Measurements from ENCODE around the gene CUX1. TPM values are rescaled to one million over a fixed set of nuclear protein-coding genes. Genes with fewer than 3 reads are reported as not detected.

CUX1 gene
- total and polyA plus RNA-seq, 10 of the 15 experiments (the other 5 are each of a cell fraction or from before 2014, with no cell fraction given): 6.1 to 48.6 (median 25.9) TPM

DNA sequence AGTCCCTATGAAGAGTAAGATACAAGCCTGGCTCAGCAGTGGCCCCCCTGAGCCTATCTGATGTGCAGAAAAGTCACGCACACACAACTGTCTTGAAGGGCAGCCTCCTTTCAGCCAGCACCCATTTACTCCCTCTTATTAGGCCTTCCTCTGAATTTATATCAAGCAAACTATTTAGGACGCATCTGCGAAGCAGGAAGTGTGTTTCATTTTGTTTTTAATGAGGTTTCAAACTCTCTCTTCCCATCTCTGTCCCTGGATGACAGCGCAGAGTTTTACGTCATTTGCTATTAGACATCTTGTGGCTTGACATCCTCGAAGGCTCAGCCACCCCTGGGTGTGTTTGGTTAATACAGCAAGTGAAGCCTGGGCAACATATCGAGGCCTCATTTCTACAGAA, 79.5 kb downstream of the CUX1 start:
- TF ChIP-seq SIN3A (IDR thresholded peaks at IDR 0.05; ENCODE audit: low read depth, low read length) (no peak), RB1 (IDR thresholded peaks at IDR 0.05; ENCODE audit: borderline replicate concordance) (no peak), MYC (IDR thresholded peaks at IDR 0.05; ENCODE audit: insufficient read depth, insufficient read length, insufficient replicate concordance, low read length, severe bottlenecking) (no peak), HDAC2 (IDR thresholded peaks at IDR 0.05) (no peak)

DNA sequence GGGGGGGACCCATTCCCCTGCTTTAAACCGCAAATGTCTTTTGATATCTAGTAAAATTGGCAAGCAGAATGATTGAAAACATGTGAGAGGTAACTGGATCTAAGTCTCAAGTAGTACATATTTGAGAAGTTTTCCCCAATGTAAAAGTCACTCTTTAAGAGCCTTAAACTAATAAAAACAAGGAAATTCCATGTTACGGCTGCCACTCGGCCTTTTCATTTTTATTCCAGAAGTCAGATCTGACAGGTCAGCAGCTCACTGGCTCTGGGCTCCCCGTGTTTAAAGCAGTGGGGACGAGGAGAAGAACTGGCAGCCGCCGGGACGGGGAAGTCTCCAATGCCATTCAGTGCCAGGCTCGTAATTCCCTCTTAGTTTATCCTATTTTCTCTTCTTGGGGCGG, 80.7 kb downstream of the CUX1 start:
- H3K27ac ChIP-seq (ENCODE audit: control insufficient read depth, insufficient read depth): no peak overlapping the region
- in situ Hi-C loops (cut with MboI): no loop called here
- ChIA-PET CTCF (interaction anchor here (1.4 kb wide), 1 partner anchor 17 kb away, joined by 4 read pairs; no protein-coding TSS in a partner anchor), RAD21 (ENCODE audit: unreplicated experiment) (interaction anchor here (0.7 to 1.1 kb wide), 3 partner anchors 35 to 218 kb away, joined by 3 to 4 read pairs (median 4); no protein-coding TSS in a partner anchor), POLR2A (interaction anchor here (0.7 kb wide), 1 partner anchor 22 kb away, joined by 5 read pairs; no protein-coding TSS in a partner anchor), SMC1A (ENCODE audit: uncharacterized antibody, unreplicated experiment) (interaction anchor here (0.6 kb wide), 1 partner anchor 87 kb away, joined by 3 read pairs; no protein-coding TSS in a partner anchor)
- H2AFZ ChIP-seq (ENCODE audit: control insufficient read depth, low read depth, low read length): no peak overlapping the region
- no peaks in the 10 kb centered on the region for H3K9me3 ChIP-seq (replicated peaks; ENCODE audit: control insufficient read depth, insufficient read depth, low read length)
- peaks cover 4% of the 10 kb centered on the region; the same call in 1 of the 2 replicates for H4K20me1 ChIP-seq (ENCODE audit: control insufficient read depth, insufficient read depth)
- H3K4me1 ChIP-seq (ENCODE audit: control insufficient read depth, insufficient read depth, low read length): no peaks in the 10 kb centered on the region
- no peaks in the 10 kb centered on the region for H3K27me3 ChIP-seq (replicated peaks in 1 of 2; ENCODE audit: control insufficient read depth in 2 of 2, insufficient read depth in 2 of 2, low read length in 1 of 2)
- FAIRE-seq (no peak), ATAC-seq (no peak), DNase-seq (ENCODE audit: low read depth, low spot score) (no peak)
- H3K4me2 ChIP-seq (ENCODE audit: control insufficient read depth, insufficient read depth): no peak overlapping the region
- 88% methylated on average over 10 of the region's 10 CpGs for WGBS (ENCODE audit: insufficient coverage, insufficient replicate concordance, low lambda C conversion rate, missing lambda C conversion rate)
- H3K9ac ChIP-seq (ENCODE audit: control insufficient read depth, insufficient read depth, low read length): no peak overlapping the region
- intact Hi-C loops (cut with micrococcal nuclease; ENCODE audit: unreplicated experiment): no loop called here
- peaks cover 10% of the 10 kb centered on the region for H3K79me2 ChIP-seq (ENCODE audit: control insufficient read depth, insufficient read depth, low read length)
- TF ChIP-seq WRNIP1 (IDR thresholded peaks at IDR 0.05; ENCODE audit: borderline replicate concordance, low read depth, low read length): no peak
- TF ChIP-seq CHD4 (IDR thresholded peaks at IDR 0.05): no peak
- no peak for TF ChIP-seq RELA (IDR thresholded peaks at IDR 0.05; ENCODE audit: borderline replicate concordance, partially characterized antibody)
- TF ChIP-seq PAX8 (IDR thresholded peaks at IDR 0.05): no peak
- no peak for TF ChIP-seq ESRRA (IDR thresholded peaks at IDR 0.05; ENCODE audit: low read length)
- no peak for TF ChIP-seq GABPA (IDR thresholded peaks at IDR 0.05; ENCODE audit: low read depth)
- no peak for TF ChIP-seq SREBF2 (IDR thresholded peaks at IDR 0.05; ENCODE audit: low read length)
- TF ChIP-seq CBX5 (IDR thresholded peaks at IDR 0.05; ENCODE audit: low read depth): no peak
- no peak for TF ChIP-seq EED (IDR thresholded peaks at IDR 0.05; ENCODE audit: low read depth)
- no peak for TF ChIP-seq ZNF622 (IDR thresholded peaks at IDR 0.05)
- TF ChIP-seq FOXM1 (IDR thresholded peaks at IDR 0.05; ENCODE audit: low read depth, low read length): no peak
- no peak for TF ChIP-seq TCF12 (IDR thresholded peaks at IDR 0.05; ENCODE audit: low read depth, low read length)
- no peak for TF ChIP-seq CHD2 (IDR thresholded peaks at IDR 0.05; ENCODE audit: borderline replicate concordance, low read depth, low read length)
- TF ChIP-seq NR2F1 (conservative IDR thresholded peaks at IDR 0.05): no peak
- TF ChIP-seq TBL1XR1 (IDR thresholded peaks at IDR 0.05; ENCODE audit: low read depth, low read length): no peak
- TF ChIP-seq SP1 (IDR thresholded peaks at IDR 0.05; ENCODE audit: low read depth, low read length): no peak
- TF ChIP-seq CHD1 (IDR thresholded peaks at IDR 0.05; ENCODE audit: low read depth, low read length): no peak
- TF ChIP-seq BACH1 (IDR thresholded peaks at IDR 0.05; ENCODE audit: borderline replicate concordance): no peak
- H3K36me3 ChIP-seq (ENCODE audit: control insufficient read depth in 2 of 2, insufficient read depth in 2 of 2, low read length in 1 of 2): no peaks in the 10 kb centered on the region; a peak in 1 of 4 replicates
- BruUV-seq (replicated peaks): no TSS peak
- no peak overlapping the region for H3K4me3 ChIP-seq

More for the DNA sequence above, 79.5 kb downstream of the CUX1 start:
- no peak for FAIRE-seq
- no peaks in the 10 kb centered on the region for H3K27me3 ChIP-seq (replicated peaks in 1 of 2; ENCODE audit: control insufficient read depth in 2 of 2, insufficient read depth in 2 of 2, low read length in 1 of 2)
- ChIA-PET POLR2A (no interaction called here), CTCF (interaction anchor here (1.4 kb wide), 1 partner anchor 16 kb away, joined by 4 read pairs; no protein-coding TSS in a partner anchor), SMC1A (ENCODE audit: uncharacterized antibody, unreplicated experiment) (no interaction called here), RAD21 (ENCODE audit: unreplicated experiment) (interaction anchor here (1.1 kb wide), 1 partner anchor 45 kb away, joined by 3 read pairs; no protein-coding TSS in a partner anchor)
- H3K27ac ChIP-seq (ENCODE audit: control insufficient read depth, insufficient read depth): no peak overlapping the region
- no peak overlapping the region for H3K4me2 ChIP-seq (ENCODE audit: control insufficient read depth, insufficient read depth)
- no peak for DNase-seq (ENCODE audit: low read depth, low spot score)
- H2AFZ ChIP-seq (ENCODE audit: control insufficient read depth, low read depth, low read length): no peak overlapping the region
- ATAC-seq: no peak
- H3K9ac ChIP-seq (ENCODE audit: control insufficient read depth, insufficient read depth, low read length): no peak overlapping the region
- intact Hi-C loops (cut with micrococcal nuclease; ENCODE audit: unreplicated experiment) (no loop called here), in situ Hi-C loops (cut with MboI) (no loop called here)
- peaks cover 4% of the 10 kb centered on the region; the same call in 1 of the 2 replicates for H4K20me1 ChIP-seq (ENCODE audit: control insufficient read depth, insufficient read depth)
- H3K36me3 ChIP-seq (ENCODE audit: control insufficient read depth in 2 of 2, insufficient read depth in 2 of 2, low read length in 1 of 2): no peaks in the 10 kb centered on the region; a peak in 1 of 4 replicates
- H3K9me3 ChIP-seq (replicated peaks; ENCODE audit: control insufficient read depth, insufficient read depth, low read length): no peaks in the 10 kb centered on the region
- 85% methylated on average over 7 of the region's 7 CpGs for WGBS (ENCODE audit: insufficient coverage, insufficient replicate concordance, low lambda C conversion rate, missing lambda C conversion rate)
- H3K4me1 ChIP-seq (ENCODE audit: control insufficient read depth, insufficient read depth, low read length): no peaks in the 10 kb centered on the region
- BruUV-seq (replicated peaks): no TSS peak
- H3K4me3 ChIP-seq: no peak overlapping the region
- H3K79me2 ChIP-seq (ENCODE audit: control insufficient read depth, insufficient read depth, low read length): peaks cover 8% of the 10 kb centered on the region
